GM13977 (cell line): ENCODE results near the gene ADCY1.

Experiments used
- DNase-seq: peaks from one replicate; pipeline ENCODE4 v3.0.0; 2012; ENCODE audit warnings: low spot score
- CTCF ChIP-seq: IDR thresholded peaks from 2 replicates; pipeline ENCODE4 v1.5.1; 2012; ENCODE audit warnings: mild to moderate bottlenecking, control low read depth; ENCODE audit not compliant: insufficient read depth; ENCODE audit errors: extremely low read depth, missing control alignments
- in situ Hi-C: fragments of 300-500 bp; cut with MboI; formaldehyde crosslinking; loops from one replicate; pipeline ENCODE4 v1.12.0; 2022; ENCODE audit warnings: low sequenced_read_pairs, low pct_unique_long_range_greater_than_20kb, mixed read lengths, inconsistent platforms; ENCODE audit not compliant: unreplicated experiment

ADCY1 gene

GRCh38 chr7:45650404-45651394 is 76.5 kb downstream of the ADCY1 start:
- TF ChIP-seq CTCF, result no peak
- in situ Hi-C loops, result loop anchor here (25.0 kb wide), 1 partner anchor 212 kb away; the partner anchor contains the start of gene CCDC201
- DNase-seq, result no peak

- TF ChIP-seq CTCF, result no peak
- in situ Hi-C loops, result loop anchor here (25.0 kb wide), 1 partner anchor 211 kb away; the partner anchor contains the start of gene CCDC201
- no peak for DNase-seq
These were observed 77.4 kb downstream of the ADCY1 start for GRCh38 chr7:45651540-45651939.

- in situ Hi-C loops, result loop anchor here (25.0 kb wide), 1 partner anchor 210 kb away; the partner anchor contains the start of gene CCDC201
- no peak for TF ChIP-seq CTCF
These were observed 78.5 kb downstream of the ADCY1 start for GRCh38 chr7:45652630-45653029.

GRCh38 chr7:45653209-45653907 is 79.2 kb downstream of the ADCY1 start:
- no peak for TF ChIP-seq CTCF
- DNase-seq, result no peak
- in situ Hi-C loops, result loop anchor here (25.0 kb wide), 1 partner anchor 209 kb away; the partner anchor contains the start of gene CCDC201

More at GRCh38 chr7:45652630-45653029, 78.5 kb downstream of the ADCY1 start:
- no peak for DNase-seq

GRCh38 chr7:45654341-45654740 is 80.2 kb downstream of the ADCY1 start:
- no peak for DNase-seq
- TF ChIP-seq CTCF, result no peak
- in situ Hi-C loops, result loop anchor here (25.0 kb wide), 1 partner anchor 208 kb away; the partner anchor contains the start of gene CCDC201

GRCh38 chr7:45655539-45655938 is 81.4 kb downstream of the ADCY1 start:
- in situ Hi-C loops, result loop anchor here (25.0 kb wide), 1 partner anchor 207 kb away; the partner anchor contains the start of gene CCDC201
- DNase-seq, result no peak
- no peak for TF ChIP-seq CTCF
